HepG2 (cell line): ENCODE results near the gene PTPRU. TPM values are rescaled to one million over a fixed set of nuclear protein-coding genes. Genes with fewer than 3 reads are reported as not detected.

Experiments used
- ATAC-seq: fragments of 200-7000 bp; cut with Tn5 transposase; 3 replicates; pipeline ENCODE4 v1.9.1; 2020; ENCODE audit warnings: mild to moderate bottlenecking, moderate library complexity
- BruUV-seq: library from RNA; stranded (reverse); fragments of 400-500 nt; replicated peaks from 2 replicates; lab custom pipeline; 2021; lab: Mats Ljungman, UMichigan
- CTCF ChIA-PET: fragments of 300-600 bp; formaldehyde crosslinking; extraction: SDS; loops from one replicate; lab custom pipeline; 2021; ENCODE audit warnings: low total read pairs, inconsistent platforms, low intra/inter-chr PET ratio; lab: Yijun Ruan, JAX
- POLR2A ChIA-PET: fragments of 350-600 bp; sonication (Branson Sonifier 250); formaldehyde crosslinking; loops from one replicate; lab custom pipeline; 2020; ENCODE audit warnings: antibody characterized with exemption, inconsistent platforms; lab: Yijun Ruan, JAX
- DNase-seq: peaks from one replicate; pipeline ENCODE4 v3.0.0-alpha.2; 2015; ENCODE audit warnings: low spot score
- FAIRE-seq: peaks from 3 replicates; lab custom pipeline; 2011; peaks lifted over from hg19 to GRCh38; lab: Jason Lieb, UNC
- H2AFZ ChIP-seq: one replicate; pipeline ENCODE4 v1.6.1; 2011; ENCODE audit warnings: low read length, inconsistent platforms
- H3K27ac ChIP-seq: fragments of 300-600 bp; 3 replicates; pipeline ENCODE4 v1.8.0; 2011; ENCODE audit warnings: mixed run types, mild to moderate bottlenecking, mixed read lengths, low read length, inconsistent platforms; ENCODE audit not compliant: insufficient read depth; ENCODE audit errors: extremely low read length
- H3K27me3 ChIP-seq, 2 experiments: fragments of 200-600 bp in 1 of 2; 2 replicates in 1 of 2; 3 replicates in 1 of 2; pipeline versions ENCODE4 v1.6.0 to v1.8.0; 2011; ENCODE audit warnings: low read length in 2 of 2, mild to moderate bottlenecking in 2 of 2, moderate library complexity in 2 of 2, inconsistent platforms in 1 of 2; ENCODE audit not compliant: insufficient read depth in 2 of 2, control insufficient read depth in 1 of 2
- H3K36me3 ChIP-seq, 2 experiments: fragments of 200-600 bp in 1 of 2; replicated peaks in 1 of 2; 2 replicates in 1 of 2; 3 replicates in 1 of 2; pipeline versions ENCODE4 v1.5.1 to v1.8.0; 2011; ENCODE audit warnings: low read length in 2 of 2, inconsistent platforms in 1 of 2; ENCODE audit not compliant: insufficient read depth in 2 of 2, control insufficient read depth in 1 of 2
- H3K4me1 ChIP-seq: 2 replicates; pipeline ENCODE4 v1.5.1; 2012; ENCODE audit warnings: low read length, inconsistent platforms; ENCODE audit not compliant: insufficient read depth
- H3K4me2 ChIP-seq: 2 replicates; pipeline ENCODE4 v1.6.0; 2011; ENCODE audit warnings: low read depth, low read length, inconsistent platforms
- H3K4me3 ChIP-seq, 3 experiments: fragments of 200-600 bp in 1 of 3; sonication (generic), shearing (Covaris generic) in 1 of 3; replicated peaks in 1 of 3; 2 replicates each; pipeline ENCODE4 v1.5.1; 2011 to 2016; ENCODE audit warnings: low read length in 3 of 3, inconsistent platforms in 2 of 3, low read depth in 2 of 3, mild to moderate bottlenecking in 2 of 3, control low read depth in 1 of 3, mixed read lengths in 1 of 3; ENCODE audit not compliant: insufficient read depth in 1 of 3
- H3K79me2 ChIP-seq: one replicate; pipeline ENCODE4 v1.6.1; 2011; ENCODE audit warnings: low read length, inconsistent platforms; ENCODE audit not compliant: insufficient read depth
- H3K9ac ChIP-seq: 2 replicates; pipeline ENCODE4 v1.6.0; 2011; ENCODE audit warnings: mild to moderate bottlenecking, low read depth, low read length, inconsistent platforms; ENCODE audit not compliant: insufficient read depth
- H3K9me3 ChIP-seq: 2 replicates; pipeline ENCODE4 v1.5.1; 2012; ENCODE audit warnings: mild to moderate bottlenecking, low read length
- H4K20me1 ChIP-seq: 2 replicates; pipeline ENCODE4 v1.6.0; 2011; ENCODE audit warnings: inconsistent platforms, mild to moderate bottlenecking, low read length, moderate library complexity; ENCODE audit not compliant: insufficient read depth
- BRF2 ChIP-seq: sonication (generic); formaldehyde crosslinking; IDR thresholded peaks from 2 replicates; pipeline ENCODE4 v1.8.1; 2022; ENCODE audit warnings: mild to moderate bottlenecking, missing genetic modification reagents
- EHMT2 ChIP-seq: fragments of 200-600 bp; sonication (generic); IDR thresholded peaks from 2 replicates; pipeline ENCODE4 v1.7.0; 2017; ENCODE audit warnings: antibody characterized with exemption, low read depth, low read length, borderline replicate concordance
- IRX3 ChIP-seq: sonication (generic); formaldehyde crosslinking; IDR thresholded peaks from 2 replicates; pipeline ENCODE4 v1.8.1; 2023; ENCODE audit warnings: mild to moderate bottlenecking, low read depth, missing genetic modification reagents, borderline replicate concordance
- ISX ChIP-seq: sonication (generic); formaldehyde crosslinking; conservative IDR thresholded peaks from 2 replicates; pipeline ENCODE4 v1.5.0; 2020; ENCODE audit warnings: missing genetic modification reagents
- KDM6A ChIP-seq: IDR thresholded peaks from 2 replicates; pipeline ENCODE4 v1.6.1; 2016; ENCODE audit warnings: low read depth
- NBN ChIP-seq: fragments of 450-650 bp; conservative IDR thresholded peaks from 2 replicates; pipeline ENCODE4 v1.6.1; 2017
- NCOA1 ChIP-seq: sonication (generic); formaldehyde crosslinking; IDR thresholded peaks from 2 replicates; pipeline ENCODE4 v1.9.0; 2021; ENCODE audit warnings: missing genetic modification reagents
- NFYC ChIP-seq: IDR thresholded peaks from 2 replicates; pipeline ENCODE4 v1.6.1; 2016; ENCODE audit warnings: missing genetic modification reagents, missing compliant biosample characterization
- NONO ChIP-seq, 2 experiments: fragments of 450-650 bp in 1 of 2; sonication (generic) in 1 of 2; formaldehyde crosslinking in 1 of 2; IDR thresholded peaks in 1 of 2; conservative IDR thresholded peaks in 1 of 2; 2 replicates each; pipeline versions ENCODE4 v1.6.1 to v1.8.0; 2017 to 2022; ENCODE audit warnings: mild to moderate bottlenecking in 1 of 2, missing genetic modification reagents in 1 of 2, moderate library complexity in 1 of 2
- NR2F6 ChIP-seq, 2 experiments: IDR thresholded peaks; 2 replicates each; pipeline ENCODE4 v1.6.1; 2016; ENCODE audit warnings: antibody characterized with exemption in 1 of 2, mild to moderate bottlenecking in 1 of 2
- POLR2G ChIP-seq: fragments of 200-400 bp; formaldehyde crosslinking; IDR thresholded peaks from 2 replicates; pipeline ENCODE4 v1.6.1; 2018; ENCODE audit warnings: mild to moderate bottlenecking, low read depth, low read length, moderate library complexity
- RCOR2 ChIP-seq: IDR thresholded peaks from 2 replicates; pipeline ENCODE4 v1.6.1; 2016; ENCODE audit warnings: missing biosample characterization, missing genetic modification reagents
- SP140L ChIP-seq: sonication (generic); formaldehyde crosslinking; IDR thresholded peaks from 2 replicates; pipeline ENCODE4 v1.4.0; 2020; ENCODE audit warnings: missing genetic modification reagents, borderline replicate concordance
- ZFP82 ChIP-seq: sonication (generic); formaldehyde crosslinking; IDR thresholded peaks from 2 replicates; pipeline ENCODE4 v1.5.1; 2020; ENCODE audit warnings: mild to moderate bottlenecking, missing genetic modification reagents, borderline replicate concordance
- ZNF382 ChIP-seq: sonication (generic); formaldehyde crosslinking; IDR thresholded peaks from 2 replicates; pipeline ENCODE4 v1.5.0; 2020; ENCODE audit warnings: missing genetic modification reagents, mild to moderate bottlenecking, borderline replicate concordance
- ZNF615 ChIP-seq: sonication (generic); formaldehyde crosslinking; IDR thresholded peaks from 2 replicates; pipeline ENCODE4 v1.5.0; 2020; ENCODE audit warnings: mild to moderate bottlenecking, missing genetic modification reagents, borderline replicate concordance
- ZNF7 ChIP-seq: IDR thresholded peaks from 2 replicates; pipeline ENCODE4 v1.6.1; 2016; ENCODE audit warnings: missing biosample characterization, missing genetic modification reagents
- ZNF891 ChIP-seq: sonication (generic); formaldehyde crosslinking; IDR thresholded peaks from 2 replicates; pipeline ENCODE4 v1.5.0; 2020; ENCODE audit warnings: mild to moderate bottlenecking, missing genetic modification reagents
- WGBS: methylation state at CpG from one replicate; pipeline ENCODE4 v1.1.6; 2017; ENCODE audit warnings: low lambda C conversion rate; 5-methylcytosine and 5-hydroxymethylcytosine counted together
- in situ Hi-C: cut with HindIII; loops from 2 replicates; pipeline ENCODE4 v1.10.0; 2017; ENCODE audit warnings: low pct_unique_long_range_greater_than_20kb; ENCODE audit not compliant: extremely low pct_ligation_motif_present
- intact Hi-C: fragments of 100-400 bp; cut with micrococcal nuclease; formaldehyde crosslinking; loops from one replicate; pipeline ENCODE4 v1.10.0; 2022; ENCODE audit not compliant: unreplicated experiment
- polyA plus RNA-seq, 8 experiments: library from polyadenylated mRNA; depleted of rRNA in 3 of 8; stranded (reverse) in 7 of 8; unstranded in 1 of 8; fragments of >200 nt; fragmentation: Illumina TruSeq in 4 of 8; extraction: Trizol in 4 of 8; gene quantifications; 2 replicates each; pipeline versions ENCODE4 v1.2.1 to v1.2.3, GENCODE V29; 2011 to 2016; ENCODE audit warnings: low read depth in 4 of 8, missing spikeins in 1 of 8, mixed read lengths in 1 of 8; ENCODE audit not compliant: insufficient read depth in 1 of 8
- total RNA-seq, 5 experiments: library from RNA; depleted of rRNA; stranded (reverse); fragments of >200 nt; fragmentation: Illumina TruSeq; extraction: Trizol; gene quantifications; 2 replicates each; pipeline ENCODE4 v1.2.3, GENCODE V29; 2016; ENCODE audit warnings: low read depth in 1 of 5
- TF ChIP-seq, protein P1 (sequence below): sonication (generic); formaldehyde crosslinking; IDR thresholded peaks from 2 replicates; pipeline ENCODE4 v1.4.0; 2020; ENCODE audit warnings: mild to moderate bottlenecking, missing genetic modification reagents, borderline replicate concordance

PTPRU gene
- total and polyA plus RNA-seq, 2 of the 13 experiments (the other 11 are each of a cell fraction or from before 2014, with no cell fraction given), result 21.6 to 22.3 TPM

DNA sequence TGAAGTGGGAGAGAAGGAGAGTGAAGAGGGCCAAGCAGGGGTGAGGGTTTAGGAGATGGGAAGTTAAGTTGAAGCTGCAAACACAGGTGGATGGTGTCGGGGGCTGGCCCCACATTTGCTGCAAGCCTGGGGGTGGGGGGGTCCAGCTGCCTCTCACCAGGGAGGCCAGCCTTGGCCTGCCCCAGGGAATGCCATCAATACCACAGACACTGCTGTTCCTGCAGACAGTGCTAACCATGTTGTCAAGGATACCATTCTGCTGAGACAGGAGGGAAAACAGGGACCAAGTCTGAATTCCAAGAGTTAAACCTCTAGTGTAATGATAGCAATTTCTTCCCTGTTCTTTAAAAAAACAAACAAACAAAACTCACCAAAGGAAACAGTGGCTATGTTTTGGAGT is 13.6 kb upstream of the PTPRU start:
- Histone ChIP-seq H3K4me1 (peaks cover 24% of the 10 kb centered on the region), H3K79me2 (no peaks in the 10 kb centered on the region), H3K27me3 (no peaks in the 10 kb centered on the region), H3K27ac (no peak overlapping the region), H4K20me1 (no peaks in the 10 kb centered on the region), H3K4me2 (no peak overlapping the region), H3K9me3 (no peaks in the 10 kb centered on the region), H3K4me3 (no peak overlapping the region), H3K36me3 (peaks cover 1 to 9% of the 10 kb centered on the region in 2 experiments; a peak in 3 of 5 replicates)
- ATAC-seq, result no peak
- BruUV-seq, result no TSS peak
- POLR2A ChIA-PET, result no interaction called here
- no peak for DNase-seq
- 100% methylated on average over 1 of the region's 1 CpG for WGBS
- FAIRE-seq, result no peak
- no peak for TF ChIP-seq ZNF891
- TF ChIP-seq SP140L (CRISPR knock-in tag), result no peak
- no peak for TF ChIP-seq ZNF615 (CRISPR knock-in tag)
- TF ChIP-seq NONO (IDR thresholded peaks at IDR 0.05), result no peak
- TF ChIP-seq NONO (CRISPR knock-in tag; conservative IDR thresholded peaks at IDR 0.05), result no peak
- no peak for TF ChIP-seq NCOA1 (CRISPR knock-in tag)
- TF ChIP-seq ISX (CRISPR knock-in tag), result no peak
- TF ChIP-seq ZFP82 (CRISPR knock-in tag), result no peak
- TF ChIP-seq NR2F6 (IDR thresholded peaks at IDR 0.05), result no peak
- TF ChIP-seq NR2F6 (CRISPR knock-in tag; IDR thresholded peaks at IDR 0.05), result no peak
- TF ChIP-seq ZNF382 (CRISPR knock-in tag), result no peak
- TF ChIP-seq IRX3 (CRISPR knock-in tag), result no peak
- no peak for TF ChIP-seq EHMT2
- no peak for TF ChIP-seq BRF2 (CRISPR knock-in tag)
- no peak for TF ChIP-seq KDM6A
- TF ChIP-seq, protein P1, sequence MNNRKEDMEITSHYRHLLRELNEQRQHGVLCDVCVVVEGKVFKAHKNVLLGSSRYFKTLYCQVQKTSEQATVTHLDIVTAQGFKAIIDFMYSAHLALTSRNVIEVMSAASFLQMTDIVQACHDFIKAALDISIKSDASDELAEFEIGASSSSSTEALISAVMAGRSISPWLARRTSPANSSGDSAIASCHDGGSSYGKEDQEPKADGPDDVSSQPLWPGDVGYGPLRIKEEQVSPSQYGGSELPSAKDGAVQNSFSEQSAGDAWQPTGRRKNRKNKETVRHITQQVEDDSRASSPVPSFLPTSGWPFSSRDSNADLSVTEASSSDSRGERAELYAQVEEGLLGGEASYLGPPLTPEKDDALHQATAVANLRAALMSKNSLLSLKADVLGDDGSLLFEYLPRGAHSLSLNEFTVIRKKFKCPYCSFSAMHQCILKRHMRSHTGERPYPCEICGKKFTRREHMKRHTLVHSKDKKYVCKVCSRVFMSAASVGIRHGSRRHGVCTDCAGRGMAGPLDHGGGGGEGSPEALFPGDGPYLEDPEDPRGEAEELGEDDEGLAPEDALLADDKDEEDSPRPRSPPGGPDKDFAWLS (CRISPR knock-in tag), result no peak
- no peak for TF ChIP-seq POLR2G
- TF ChIP-seq ZNF7, result no peak
- no peak for TF ChIP-seq NFYC (CRISPR knock-in tag)
- no peak for TF ChIP-seq RCOR2 (CRISPR knock-in tag)
- no peak for TF ChIP-seq NBN
- TF ChIP-seq, all 625 proteins: peak for 0
- intact Hi-C loops (no loop called here), in situ Hi-C loops (no loop called here)
- Histone ChIP-seq H3K9ac (no peak overlapping the region), H2AFZ (no peak overlapping the region)
- CTCF ChIA-PET, result no interaction called here
